ENCODE results near the gene PGBD1. TPM values are rescaled to one million over a fixed set of nuclear protein-coding genes. Genes with fewer than 3 reads are reported as not detected.

Gene PGBD1
- total and polyA plus RNA-seq, 2 of the 13 experiments (the other 11 are each of a cell fraction or from before 2014, with no cell fraction given) = 3.6 to 6.9 TPM

- Histone ChIP-seq H4K20me1 (ENCODE audit: insufficient read depth, low read length) (no peaks in the 10 kb centered on the region), H2AFZ (ENCODE audit: low read length) (no peak overlapping the region), H3K4me2 (ENCODE audit: low read depth, low read length) (no peak overlapping the region), H3K27ac (ENCODE audit: extremely low read length, insufficient read depth, low read length) (no peak overlapping the region), H3K4me3 (replicated peaks in 1 of 3; ENCODE audit: insufficient read depth in 1 of 3, low read depth in 2 of 3, low read length in 3 of 3) (no peak overlapping the region), H3K79me2 (ENCODE audit: insufficient read depth, low read length) (no peaks in the 10 kb centered on the region), H3K4me1 (ENCODE audit: insufficient read depth, low read length) (no peaks in the 10 kb centered on the region), H3K27me3 (ENCODE audit: control insufficient read depth in 1 of 2, insufficient read depth in 2 of 2, low read length in 2 of 2) (no peaks in the 10 kb centered on the region), H3K36me3 (replicated peaks in 1 of 2; ENCODE audit: control insufficient read depth in 1 of 2, insufficient read depth in 2 of 2, low read length in 2 of 2) (peaks cover 0 to 10% of the 10 kb centered on the region in 2 experiments; a peak in 2 of 5 replicates), H3K9me3 (ENCODE audit: low read length) (no peaks in the 10 kb centered on the region), H3K9ac (ENCODE audit: insufficient read depth, low read depth, low read length) (no peak overlapping the region)
- in situ Hi-C loops (cut with HindIII; ENCODE audit: extremely low pct_ligation_motif_present, low pct_unique_long_range_greater_than_20kb) (no loop called here), intact Hi-C loops (cut with micrococcal nuclease; ENCODE audit: unreplicated experiment) (no loop called here)
- BruUV-seq (replicated peaks) = no TSS peak
- DNase-seq (ENCODE audit: low spot score) (no peak), FAIRE-seq (no peak), ATAC-seq (no peak)
- ChIA-PET POLR2A (interaction anchor here (0.6 kb wide), 1 partner anchor 628 kb away, joined by 4 read pairs; no protein-coding TSS in a partner anchor), CTCF (ENCODE audit: low intra/inter-chr PET ratio, low total read pairs) (no interaction called here)
- WGBS (ENCODE audit: low lambda C conversion rate) = 97% methylated on average over 7 of the region's 7 CpGs
- TF ChIP-seq GPN1 (CRISPR knock-in tag; IDR thresholded peaks at IDR 0.05; ENCODE audit: borderline replicate concordance) = no peak
- no peak for TF ChIP-seq AKNA (CRISPR knock-in tag; IDR thresholded peaks at IDR 0.05; ENCODE audit: borderline replicate concordance)
- TF ChIP-seq NR0B2 (CRISPR knock-in tag; IDR thresholded peaks at IDR 0.05) = no peak
- no peak for TF ChIP-seq ZNF512 (CRISPR knock-in tag; IDR thresholded peaks at IDR 0.05)
- no peak for TF ChIP-seq ZNF10 (CRISPR knock-in tag; IDR thresholded peaks at IDR 0.05; ENCODE audit: borderline replicate concordance, low read depth)
- TF ChIP-seq ZBTB7B (CRISPR knock-in tag; IDR thresholded peaks at IDR 0.05) = no peak
- no peak for TF ChIP-seq ZNF446 (CRISPR knock-in tag; IDR thresholded peaks at IDR 0.05)
- no peak for TF ChIP-seq ARID4A (CRISPR knock-in tag; IDR thresholded peaks at IDR 0.05; ENCODE audit: borderline replicate concordance)
- TF ChIP-seq FOXP4 (CRISPR knock-in tag; IDR thresholded peaks at IDR 0.05) = no peak
- no peak for TF ChIP-seq MAFG (CRISPR knock-in tag; IDR thresholded peaks at IDR 0.05)
These were observed 15.2 kb downstream of the PGBD1 start for GRCh38 chr6:28296520-28297060.

Measured in HepG2 (cell line).